Caco-2 (cell line): ENCODE results near the gene WWOX. TPM values are rescaled to one million over a fixed set of nuclear protein-coding genes. Genes with fewer than 3 reads are reported as not detected.

Experiments
- BruUV-seq: library from RNA; stranded (reverse); fragments of 400-500 nt; replicated peaks from 2 replicates; lab custom pipeline; 2021; lab: Mats Ljungman, UMichigan
- CTCF ChIA-PET: fragments of 300-600 bp; sonication (Branson Sonifier 250); formaldehyde crosslinking; loops from one replicate; lab custom pipeline; 2022; ENCODE audit warnings: antibody characterized with exemption; lab: Charles Lee
- POLR2A ChIA-PET: fragments of 300-600 bp; sonication (Branson Sonifier 250); formaldehyde crosslinking; loops from one replicate; lab custom pipeline; 2022; ENCODE audit warnings: antibody characterized with exemption; lab: Charles Lee
- DNase-seq, 2 experiments: peaks; one replicate each; pipeline versions ENCODE4 v3.0.0 to v3.0.0-alpha.2; 2020 to 2022
- H3K27me3 ChIP-seq: replicated peaks from 2 replicates; pipeline ENCODE4 v1.6.0; 2011; ENCODE audit warnings: low read length; ENCODE audit not compliant: control insufficient read depth, insufficient read depth
- H3K36me3 ChIP-seq: 2 replicates; pipeline ENCODE4 v1.5.1; 2011; ENCODE audit warnings: low read length; ENCODE audit not compliant: control insufficient read depth, insufficient read depth
- H3K4me1 ChIP-seq: fragments of 250-450 bp; sonication (Bioruptor Pico); 2 replicates; pipeline ENCODE4 v1.5.1; 2020; ENCODE audit warnings: mild to moderate bottlenecking
- H3K4me3 ChIP-seq: 2 replicates; pipeline ENCODE4 v1.5.1; 2011; ENCODE audit warnings: low read depth, mild to moderate bottlenecking, control low read depth, low read length
- H3K9me3 ChIP-seq: fragments of 250-450 bp; sonication (Bioruptor Pico); 2 replicates; pipeline ENCODE4 v1.5.1; 2020; ENCODE audit warnings: mild to moderate bottlenecking, moderate library complexity
- H3K27ac Mint-ChIP-seq: one replicate; pipeline ENCODE4 v1.8.0; 2022; ENCODE audit warnings: mixed read lengths; ENCODE audit not compliant: unreplicated experiment
- H3K27me3 Mint-ChIP-seq: one replicate; pipeline ENCODE4 v1.8.0; 2022; ENCODE audit warnings: mixed read lengths; ENCODE audit not compliant: insufficient read depth, unreplicated experiment
- H3K36me3 Mint-ChIP-seq: one replicate; pipeline ENCODE4 v1.8.0; 2022; ENCODE audit warnings: mild to moderate bottlenecking, mixed read lengths; ENCODE audit not compliant: insufficient read depth, unreplicated experiment
- H3K4me1 Mint-ChIP-seq: one replicate; pipeline ENCODE4 v1.8.0; 2022; ENCODE audit warnings: low read depth, mixed read lengths; ENCODE audit not compliant: unreplicated experiment
- H3K4me3 Mint-ChIP-seq: one replicate; pipeline ENCODE4 v1.8.0; 2022; ENCODE audit warnings: mild to moderate bottlenecking, moderate library complexity, mixed read lengths; ENCODE audit not compliant: unreplicated experiment
- H3K9me3 Mint-ChIP-seq: one replicate; pipeline ENCODE4 v1.8.0; 2022; ENCODE audit warnings: mixed read lengths; ENCODE audit not compliant: unreplicated experiment
- intact Hi-C: fragments of 100-400 bp; cut with micrococcal nuclease; formaldehyde crosslinking; loops from one replicate; pipeline ENCODE4 v1.10.0; 2022; ENCODE audit not compliant: unreplicated experiment
- total RNA-seq: library from RNA; stranded (reverse); gene quantifications from 2 replicates; pipeline ENCODE4 v1.2.3, GENCODE V29; 2022
- TF ChIP-seq, protein P1 (sequence below), 2 experiments: fragments of 200-600 bp in 1 of 2; IDR thresholded peaks; 1 replicate in 1 of 2; 2 replicates in 1 of 2; pipeline versions ENCODE4 v1.5.1 to v1.8.0; 2011 to 2022; ENCODE audit warnings: antibody characterized with exemption in 1 of 2, control low read depth in 1 of 2, inconsistent platforms in 1 of 2, low read depth in 1 of 2, low read length in 1 of 2, mild to moderate bottlenecking in 1 of 2, moderate library complexity in 1 of 2; ENCODE audit not compliant: insufficient read depth in 1 of 2, severe bottlenecking in 1 of 2, unreplicated experiment in 1 of 2

The WWOX gene
- total RNA-seq, 1 experiment from 2014 or later = 45.0 TPM

DNA sequence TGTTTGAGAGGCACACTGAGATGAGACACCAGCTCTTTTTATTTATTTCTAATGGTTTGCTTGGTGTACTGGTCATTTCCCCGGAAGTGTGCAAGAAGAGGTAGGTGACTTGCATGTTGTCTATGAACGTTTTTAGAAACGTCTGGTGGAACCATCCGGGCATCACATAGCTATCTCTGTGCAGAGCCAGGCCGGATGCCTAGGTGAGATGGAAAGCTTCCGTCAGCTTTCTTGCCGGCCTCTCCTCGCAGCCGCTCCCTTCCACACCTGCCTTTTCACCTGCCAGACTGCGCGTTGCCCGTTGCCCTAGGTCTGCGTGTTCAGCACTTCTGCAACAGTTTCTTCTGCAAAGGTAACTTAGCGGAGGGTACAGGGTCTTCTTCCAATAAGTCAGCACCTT lies 416.0 kb downstream of the WWOX start:
- intact Hi-C loops = no loop called here
- no peak overlapping the region for H3K4me3 Mint-ChIP-seq
- Histone ChIP-seq H3K4me3 (no peak overlapping the region), H3K9me3 (no peaks in the 10 kb centered on the region), H3K4me1 (no peaks in the 10 kb centered on the region), H3K36me3 (no peaks in the 10 kb centered on the region), H3K27me3 (no peaks in the 10 kb centered on the region)
- no peaks in the 10 kb centered on the region for H3K36me3 Mint-ChIP-seq
- no TSS peak for BruUV-seq
- H3K9me3 Mint-ChIP-seq = no peaks in the 10 kb centered on the region
- H3K27ac Mint-ChIP-seq = no peak overlapping the region
- DNase-seq = no peak
- POLR2A ChIA-PET = no interaction called here
- TF ChIP-seq, protein P1, sequence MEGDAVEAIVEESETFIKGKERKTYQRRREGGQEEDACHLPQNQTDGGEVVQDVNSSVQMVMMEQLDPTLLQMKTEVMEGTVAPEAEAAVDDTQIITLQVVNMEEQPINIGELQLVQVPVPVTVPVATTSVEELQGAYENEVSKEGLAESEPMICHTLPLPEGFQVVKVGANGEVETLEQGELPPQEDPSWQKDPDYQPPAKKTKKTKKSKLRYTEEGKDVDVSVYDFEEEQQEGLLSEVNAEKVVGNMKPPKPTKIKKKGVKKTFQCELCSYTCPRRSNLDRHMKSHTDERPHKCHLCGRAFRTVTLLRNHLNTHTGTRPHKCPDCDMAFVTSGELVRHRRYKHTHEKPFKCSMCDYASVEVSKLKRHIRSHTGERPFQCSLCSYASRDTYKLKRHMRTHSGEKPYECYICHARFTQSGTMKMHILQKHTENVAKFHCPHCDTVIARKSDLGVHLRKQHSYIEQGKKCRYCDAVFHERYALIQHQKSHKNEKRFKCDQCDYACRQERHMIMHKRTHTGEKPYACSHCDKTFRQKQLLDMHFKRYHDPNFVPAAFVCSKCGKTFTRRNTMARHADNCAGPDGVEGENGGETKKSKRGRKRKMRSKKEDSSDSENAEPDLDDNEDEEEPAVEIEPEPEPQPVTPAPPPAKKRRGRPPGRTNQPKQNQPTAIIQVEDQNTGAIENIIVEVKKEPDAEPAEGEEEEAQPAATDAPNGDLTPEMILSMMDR (IDR thresholded peaks at IDR 0.05; ENCODE audit: insufficient read depth in 1 of 2, low read depth in 1 of 2, low read length in 1 of 2, severe bottlenecking in 1 of 2, unreplicated experiment in 1 of 2) = no peak
- no peaks in the 10 kb centered on the region for H3K27me3 Mint-ChIP-seq
- CTCF ChIA-PET = interaction anchor here (0.7 to 1.6 kb wide), 2 partner anchors 11 to 1660 kb away, joined by 3 read pairs; no protein-coding TSS in a partner anchor
- H3K4me1 Mint-ChIP-seq = no peaks in the 10 kb centered on the region

DNA sequence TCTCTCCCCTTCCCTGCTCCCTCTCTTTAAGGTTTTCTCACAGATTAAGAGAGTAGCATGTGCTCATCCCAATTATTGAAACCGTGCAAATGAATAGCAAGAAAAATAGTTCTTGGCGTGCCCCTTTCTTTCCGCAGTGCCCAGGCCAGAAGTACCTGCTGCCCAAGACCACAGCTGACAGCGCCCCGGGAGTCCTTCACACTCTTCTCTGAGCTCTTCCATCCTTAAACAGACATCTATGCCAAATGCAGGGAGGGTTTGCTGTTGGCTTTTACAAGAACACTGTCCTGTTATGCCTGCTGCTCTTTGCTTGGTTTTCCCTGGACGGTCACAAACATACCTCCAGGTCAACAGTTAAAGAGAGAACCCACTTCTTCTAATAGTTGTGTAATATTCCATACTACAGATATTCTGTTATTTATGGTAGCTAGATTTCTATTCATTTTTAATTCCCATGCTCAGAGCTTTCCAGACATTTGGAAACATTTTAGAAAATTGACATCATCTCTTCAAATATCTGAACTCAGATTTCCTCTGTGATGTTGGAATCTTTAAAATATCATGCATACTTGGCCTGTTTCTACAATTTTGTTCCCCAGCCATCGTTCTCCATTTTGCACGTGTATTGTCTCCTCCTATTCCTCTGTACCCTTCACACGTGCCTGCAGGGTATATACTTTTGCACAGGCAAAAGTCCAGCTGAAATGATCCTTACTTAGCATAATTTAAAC lies 416.7 kb downstream of the WWOX start:
- no peak for DNase-seq
- ChIA-PET POLR2A (no interaction called here), CTCF (interaction anchor here (0.5 kb wide), 1 partner anchor 9 kb away, joined by 5 read pairs; no protein-coding TSS in a partner anchor)
- no peaks in the 10 kb centered on the region for H3K27me3 Mint-ChIP-seq
- no peaks in the 10 kb centered on the region for H3K4me1 Mint-ChIP-seq
- no peaks in the 10 kb centered on the region for H3K9me3 Mint-ChIP-seq
- no peaks in the 10 kb centered on the region for H3K4me1 ChIP-seq
- H3K27ac Mint-ChIP-seq = no peak overlapping the region
- no peak overlapping the region for H3K4me3 ChIP-seq
- BruUV-seq = no TSS peak
- intact Hi-C loops = no loop called here
- TF ChIP-seq, protein P1 (IDR thresholded peaks at IDR 0.05; ENCODE audit: insufficient read depth in 1 of 2, low read depth in 1 of 2, low read length in 1 of 2, severe bottlenecking in 1 of 2, unreplicated experiment in 1 of 2) = no peak
- H3K36me3 ChIP-seq = no peaks in the 10 kb centered on the region
- no peak overlapping the region for H3K4me3 Mint-ChIP-seq
- H3K27me3 ChIP-seq = no peaks in the 10 kb centered on the region
- no peaks in the 10 kb centered on the region for H3K36me3 Mint-ChIP-seq
- no peaks in the 10 kb centered on the region for H3K9me3 ChIP-seq

DNA sequence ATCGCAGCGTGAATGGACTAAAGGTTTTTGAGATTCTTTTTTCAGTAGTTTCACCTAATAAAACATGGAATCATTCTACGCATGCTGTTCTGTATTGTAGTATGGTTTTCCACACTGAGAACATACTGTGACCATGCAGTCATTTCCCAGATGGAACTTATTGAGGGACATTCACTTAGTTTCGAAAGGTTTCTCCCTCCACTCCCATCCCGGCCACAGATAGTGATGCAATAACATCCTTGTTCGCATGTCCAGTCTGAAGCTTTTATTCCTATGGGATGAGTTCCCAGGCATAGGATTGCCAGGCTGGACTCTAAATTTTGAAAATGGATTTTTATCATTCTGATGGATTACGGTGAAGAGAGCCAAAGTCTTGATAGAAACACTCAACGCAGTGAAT lies 420.4 kb downstream of the WWOX start:
- Mint-ChIP-seq H3K4me1 (peaks cover 11% of the 10 kb centered on the region), H3K4me3 (no peak overlapping the region), H3K36me3 (no peaks in the 10 kb centered on the region), H3K9me3 (no peaks in the 10 kb centered on the region), H3K27ac (no peak overlapping the region), H3K27me3 (no peaks in the 10 kb centered on the region)
- no TSS peak for BruUV-seq
- DNase-seq = no peak
- H3K36me3 ChIP-seq = no peaks in the 10 kb centered on the region
- intact Hi-C loops = no loop called here
- TF ChIP-seq, protein P1 (IDR thresholded peaks at IDR 0.05; ENCODE audit: insufficient read depth in 1 of 2, low read depth in 1 of 2, low read length in 1 of 2, severe bottlenecking in 1 of 2, unreplicated experiment in 1 of 2) = no peak
- no peaks in the 10 kb centered on the region for H3K9me3 ChIP-seq
- POLR2A ChIA-PET = no interaction called here
- no peak overlapping the region for H3K4me3 ChIP-seq
- no peaks in the 10 kb centered on the region for H3K27me3 ChIP-seq
- H3K4me1 ChIP-seq = no peaks in the 10 kb centered on the region
- CTCF ChIA-PET = no interaction called here
